Cardiac muscle cell (in vitro differentiated cells and primary cell): ENCODE results near the gene KCNK17. TPM values are rescaled to one million over a fixed set of nuclear protein-coding genes. Genes with fewer than 3 reads are reported as not detected.

ENCODE experiments used
- DNase-seq, 2 donors: peaks; one replicate each; pipeline versions ENCODE4 v3.0.0 to v3.0.0-alpha.2; 2010 to 2017; ENCODE audit warnings: low read depth in 1 of 2, low spot score in 1 of 2
- H3K27ac ChIP-seq: fragments of 200-600 bp; sonication (generic); 2 replicates; pipeline ENCODE4 v1.5.1; 2016
- H3K27me3 ChIP-seq: fragments of 200-600 bp; sonication (generic); 2 replicates; pipeline ENCODE4 v1.6.0; 2016; ENCODE audit warnings: control low read depth
- H3K36me3 ChIP-seq: fragments of 200-600 bp; sonication (generic); 2 replicates; pipeline ENCODE4 v1.5.1; 2016; ENCODE audit warnings: control low read depth
- H3K4me1 ChIP-seq: fragments of 200-600 bp; sonication (generic); 2 replicates; pipeline ENCODE4 v1.8.1; 2017; ENCODE audit warnings: low read depth, mild to moderate bottlenecking, mixed run types
- H3K4me3 ChIP-seq: fragments of 200-600 bp; sonication (generic); 2 replicates; pipeline ENCODE4 v1.5.1; 2016; ENCODE audit warnings: mild to moderate bottlenecking
- H3K9me3 ChIP-seq: fragments of 200-600 bp; sonication (generic); 2 replicates; pipeline ENCODE4 v1.5.1; 2017; ENCODE audit warnings: low read depth, mild to moderate bottlenecking, control low read depth
- CTCF ChIP-seq: IDR thresholded peaks from 2 replicates; pipeline ENCODE4 v1.5.1; 2012; ENCODE audit warnings: low read depth, mild to moderate bottlenecking, low read length
- polyA plus RNA-seq: library from polyadenylated mRNA; unstranded; fragments of >200 nt; fragmentation: Nextera tagmentation; extraction: Ambion mirVana; gene quantifications from 2 replicates; pipeline ENCODE4 v1.2.1, GENCODE V29; 2016
- total RNA-seq: library from RNA; depleted of rRNA; stranded (reverse); fragments of >200 nt; gene quantifications from 2 replicates; pipeline ENCODE4 v1.2.3, GENCODE V29; 2016

Gene KCNK17
- total and polyA plus RNA-seq, 2 experiments from 2014 or later = not detected

GRCh38 chr6:39304951-39305350, 9.3 kb downstream of the KCNK17 start:
- Histone ChIP-seq H3K4me1 (no peaks in the 10 kb centered on the region), H3K36me3 (no peaks in the 10 kb centered on the region), H3K9me3 (no peaks in the 10 kb centered on the region), H3K27me3 (peaks cover 10% of the 10 kb centered on the region), H3K27ac (no peak overlapping the region), H3K4me3 (no peak overlapping the region)
- DNase-seq = no peak
- no peak for TF ChIP-seq CTCF

- H3K27ac ChIP-seq = no peak overlapping the region
- DNase-seq = no peak
These were observed 10.6 kb downstream of the KCNK17 start for GRCh38 chr6:39303425-39304153.

GRCh38 chr6:39302669-39303424, 11.4 kb downstream of the KCNK17 start:
- Histone ChIP-seq H3K9me3 (no peaks in the 10 kb centered on the region), H3K27me3 (peaks cover 13% of the 10 kb centered on the region), H3K36me3 (no peaks in the 10 kb centered on the region), H3K4me3 (no peak overlapping the region), H3K4me1 (no peaks in the 10 kb centered on the region), H3K27ac (no peak overlapping the region)
- DNase-seq = peak; percentile 71 to 89
- TF ChIP-seq CTCF = peak; percentile 87

More at GRCh38 chr6:39303425-39304153, 10.6 kb downstream of the KCNK17 start:
- no peaks in the 10 kb centered on the region for H3K9me3 ChIP-seq
- peaks cover 13% of the 10 kb centered on the region for H3K27me3 ChIP-seq
- H3K36me3 ChIP-seq = no peaks in the 10 kb centered on the region
- no peak for TF ChIP-seq CTCF
- no peak overlapping the region for H3K4me3 ChIP-seq
- no peaks in the 10 kb centered on the region for H3K4me1 ChIP-seq

GRCh38 chr6:39302011-39302410, 12.2 kb downstream of the KCNK17 start:
- Histone ChIP-seq H3K27ac (no peak overlapping the region), H3K4me3 (no peak overlapping the region), H3K27me3 (peaks cover 13% of the 10 kb centered on the region), H3K9me3 (no peaks in the 10 kb centered on the region), H3K36me3 (no peaks in the 10 kb centered on the region), H3K4me1 (peaks cover under 1% of the 10 kb centered on the region)
- no peak for DNase-seq
- no peak for TF ChIP-seq CTCF

GRCh38 chr6:39301606-39302005, 12.6 kb downstream of the KCNK17 start:
- no peak for DNase-seq

More at GRCh38 chr6:39301606-39302005, 12.6 kb downstream of the KCNK17 start:
- Histone ChIP-seq H3K27ac (no peak overlapping the region), H3K36me3 (no peaks in the 10 kb centered on the region), H3K4me3 (no peak overlapping the region), H3K27me3 (peaks cover 13% of the 10 kb centered on the region), H3K4me1 (peaks cover 4% of the 10 kb centered on the region), H3K9me3 (no peaks in the 10 kb centered on the region)
- peak; percentile 34 for TF ChIP-seq CTCF
